HK-2 (cell line): Measurements from ENCODE around the gene CD44.

Experiments
- DNase-seq: peaks from one replicate; pipeline ENCODE4 v3.0.0-alpha.2; 2018; ENCODE audit not compliant: unreplicated experiment

CD44 gene

GRCh38 chr11:35112056-35112845 is 26.7 kb upstream of the CD44 start:
- no peak for DNase-seq

GRCh38 chr11:35112846-35113105 is 26.2 kb upstream of the CD44 start:
- DNase-seq, result no peak

DNA sequence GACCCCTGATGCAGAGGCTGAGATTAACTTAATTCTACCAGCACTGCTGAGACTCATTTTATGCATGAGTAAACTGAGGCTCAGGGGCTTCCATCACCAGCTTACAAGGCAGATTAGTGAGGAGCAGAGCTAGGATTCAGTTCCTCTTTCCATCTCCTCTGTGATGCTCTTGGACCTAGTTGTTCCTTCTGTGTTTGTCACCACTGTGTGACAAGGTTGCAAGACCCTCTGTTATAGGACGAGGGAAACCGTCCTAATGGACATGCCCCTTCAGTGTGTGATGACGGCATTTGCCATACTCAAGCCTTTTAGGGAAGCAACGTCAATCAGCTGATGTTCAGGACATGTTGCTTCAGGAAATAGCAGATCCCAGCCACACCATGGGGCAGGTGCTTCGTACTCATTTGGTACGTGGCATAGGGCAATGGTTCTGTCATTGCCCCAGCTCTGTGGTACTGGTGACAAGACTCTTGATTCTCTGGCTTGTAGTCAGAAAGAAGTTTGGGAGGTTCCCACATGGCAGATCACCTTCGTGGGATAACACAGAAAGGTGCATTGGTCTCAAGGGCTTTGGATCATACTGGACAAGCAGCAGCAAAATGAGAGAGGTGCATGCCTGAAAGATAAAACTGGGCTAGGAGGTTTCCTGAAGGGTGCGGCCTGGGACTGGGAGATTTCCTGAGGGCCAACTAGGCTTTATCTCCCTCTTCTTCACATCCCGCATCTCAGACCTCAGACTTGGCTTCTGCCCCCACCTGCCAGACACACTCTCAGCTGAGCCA is 23.9 kb upstream of the CD44 start:
- no peak for DNase-seq

DNA sequence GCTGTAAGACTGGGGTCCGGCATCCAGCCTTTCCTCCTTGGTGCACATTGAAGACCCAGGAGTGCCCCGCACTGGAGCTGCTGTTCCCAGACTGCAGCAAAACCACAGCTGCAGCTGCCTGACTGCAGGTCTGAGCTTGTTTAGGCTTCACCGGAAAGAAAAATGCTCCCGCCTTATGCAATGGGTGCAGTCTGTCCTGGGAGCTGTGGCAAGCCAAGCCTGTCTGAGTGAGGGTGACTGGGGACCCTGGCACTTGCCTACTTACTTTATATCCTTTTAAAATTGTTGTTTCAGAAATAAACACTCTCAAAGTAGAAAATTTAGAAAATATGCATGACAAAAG is 23.3 kb upstream of the CD44 start:
- DNase-seq, result no peak

DNA sequence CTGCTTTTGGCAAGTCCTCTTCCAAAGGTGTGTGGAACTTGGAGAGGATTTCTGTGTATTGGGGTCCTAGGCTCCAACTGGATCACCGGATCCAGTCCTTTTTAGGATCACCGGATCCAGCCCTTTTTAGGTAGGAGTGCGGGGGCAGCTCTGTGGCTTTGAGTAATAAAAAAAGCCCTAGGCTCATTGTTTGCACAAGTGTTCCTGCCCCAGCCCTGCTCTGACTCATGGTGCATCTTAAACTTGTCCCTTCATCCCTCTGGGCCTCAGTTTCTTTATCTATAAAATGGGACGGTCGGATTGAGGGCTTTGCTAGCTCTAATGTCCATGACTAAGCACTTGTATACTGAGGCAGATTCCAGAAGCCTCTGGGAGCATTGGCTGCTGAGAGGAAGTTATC is 22.7 kb upstream of the CD44 start:
- DNase-seq, result no peak

- no peak for DNase-seq
Observed at GRCh38 chr11:35116762-35117640, 22.0 kb upstream of the CD44 start.

GRCh38 chr11:35118906-35119305 is 20.1 kb upstream of the CD44 start:
- no peak for DNase-seq

DNA sequence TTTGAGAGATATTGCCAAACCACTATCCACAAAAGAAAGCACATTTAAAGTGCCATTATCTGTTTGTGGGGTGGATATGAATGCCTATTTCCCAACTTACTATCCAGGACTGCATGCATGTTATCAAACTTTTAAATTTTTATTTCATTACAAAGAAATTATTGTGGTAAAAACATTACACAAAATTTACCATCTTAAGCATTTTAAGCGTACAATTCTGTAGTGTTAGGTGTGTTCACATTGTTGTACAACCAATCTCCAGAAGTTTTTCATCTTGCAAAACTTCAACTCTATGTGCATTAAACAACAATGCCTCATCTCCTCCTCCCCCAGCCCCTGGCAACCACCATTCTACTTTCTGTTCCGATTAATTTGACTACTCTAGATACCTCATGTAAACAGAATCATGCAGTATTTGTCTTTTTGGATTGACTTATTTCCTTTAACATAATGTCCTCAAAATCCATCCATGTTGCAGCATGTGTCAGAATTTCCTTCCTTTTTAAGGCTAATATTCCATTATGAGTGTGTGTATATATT is 17.6 kb upstream of the CD44 start:
- DNase-seq, result no peak

GRCh38 chr11:35122308-35122707 is 16.7 kb upstream of the CD44 start:
- no peak for DNase-seq

DNA sequence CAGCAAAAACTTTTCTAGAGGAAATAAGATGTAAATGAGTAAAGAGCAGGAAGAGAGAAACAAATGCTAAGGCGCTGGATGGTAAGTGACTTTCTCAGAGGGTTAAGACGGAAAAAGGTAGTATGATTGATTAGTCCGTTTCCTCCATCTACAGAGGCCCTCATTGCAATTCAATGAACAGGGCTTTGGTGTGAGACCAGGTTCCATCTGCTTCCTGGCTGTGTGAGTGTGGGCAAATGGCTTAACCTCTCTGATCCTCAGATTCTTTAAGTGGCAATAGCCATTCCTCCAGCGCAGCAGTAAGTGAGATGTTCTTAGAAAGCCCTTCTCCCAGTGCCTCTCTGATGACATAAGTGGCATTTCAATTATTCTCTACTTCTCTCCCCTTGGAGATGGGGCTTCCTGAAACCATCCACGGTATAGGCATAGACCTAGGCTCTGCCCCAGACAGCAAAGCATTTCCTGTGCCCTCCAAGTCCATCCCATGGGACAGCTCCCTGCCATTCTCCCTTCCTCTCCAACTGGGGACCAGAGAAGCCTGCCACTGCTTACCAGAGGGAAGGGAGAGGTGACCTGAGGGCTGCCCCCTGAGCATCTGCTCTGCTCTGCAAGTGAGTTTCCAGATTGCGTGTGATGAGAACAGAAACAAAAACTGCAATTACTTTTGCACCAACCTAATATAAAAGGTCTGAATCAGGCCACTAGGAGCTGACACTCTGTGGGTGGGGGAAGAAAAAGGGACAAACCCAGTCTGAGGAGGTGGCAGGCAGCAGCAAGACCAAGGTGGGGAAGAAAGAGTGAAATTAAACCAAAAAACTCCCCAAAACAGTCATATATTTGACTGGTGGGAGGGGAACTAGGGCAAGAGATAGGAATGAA is 12.7 kb upstream of the CD44 start:
- no peak for DNase-seq

DNA sequence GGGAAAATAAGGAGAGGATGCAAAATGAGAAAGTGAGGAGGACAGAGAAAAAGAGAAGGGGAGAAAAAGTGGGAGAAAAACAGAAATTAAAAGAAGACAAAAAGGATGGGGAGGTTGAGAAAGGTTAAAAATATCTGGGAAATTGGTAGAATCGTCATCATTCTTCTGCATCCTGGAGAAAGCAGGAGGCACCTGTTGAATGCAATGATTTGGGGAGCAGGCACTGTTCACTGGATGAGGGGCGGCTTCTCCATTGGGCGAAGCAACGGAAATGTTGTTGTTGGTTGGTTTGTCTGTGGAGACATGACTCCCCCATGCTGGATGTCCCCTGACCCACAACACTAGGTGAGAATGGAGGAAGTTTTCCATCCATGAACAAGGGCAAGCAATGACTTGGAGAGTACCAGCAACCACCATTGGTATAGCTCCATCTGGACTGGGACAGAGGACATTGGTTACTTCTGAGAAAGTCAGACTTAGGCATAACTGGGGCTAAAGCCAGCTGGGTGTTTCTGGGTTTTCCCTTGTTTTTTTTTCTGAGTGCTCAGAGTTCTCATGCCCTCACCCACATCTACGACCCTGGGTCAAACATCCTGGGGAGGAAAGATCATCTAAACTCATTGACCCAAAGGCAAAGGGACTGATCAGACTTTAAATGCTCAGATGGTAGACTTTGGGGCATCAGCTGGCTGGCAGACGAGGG is 11.9 kb upstream of the CD44 start:
- DNase-seq, result no peak

GRCh38 chr11:35127619-35128018 is 11.4 kb upstream of the CD44 start:
- no peak for DNase-seq

- DNase-seq, result no peak
Observed at GRCh38 chr11:35131094-35131493, 7.9 kb upstream of the CD44 start.

- DNase-seq, result no peak
Observed at GRCh38 chr11:35131886-35132285, 7.1 kb upstream of the CD44 start.

DNA sequence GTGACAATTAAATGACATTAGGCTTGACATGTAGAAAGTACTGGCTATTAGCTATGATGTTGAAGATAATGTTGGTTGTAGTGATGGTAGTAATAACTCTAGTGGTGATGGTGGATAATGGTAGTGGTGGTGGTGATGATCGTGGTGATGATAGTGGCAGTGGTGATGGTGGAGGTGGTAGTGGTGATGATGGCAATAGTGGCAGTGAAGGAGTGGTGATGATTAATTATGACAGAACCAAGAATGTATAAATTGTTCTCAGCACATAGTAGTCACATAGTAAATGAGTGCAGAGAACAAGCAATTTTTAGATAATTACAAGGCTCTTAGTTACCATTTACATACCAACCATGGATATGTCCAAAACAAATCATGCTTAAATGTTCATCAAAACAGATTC is 5.3 kb upstream of the CD44 start:
- DNase-seq, result no peak

- no peak for DNase-seq
Observed at GRCh38 chr11:35134403-35135148, 4.4 kb upstream of the CD44 start.

DNA sequence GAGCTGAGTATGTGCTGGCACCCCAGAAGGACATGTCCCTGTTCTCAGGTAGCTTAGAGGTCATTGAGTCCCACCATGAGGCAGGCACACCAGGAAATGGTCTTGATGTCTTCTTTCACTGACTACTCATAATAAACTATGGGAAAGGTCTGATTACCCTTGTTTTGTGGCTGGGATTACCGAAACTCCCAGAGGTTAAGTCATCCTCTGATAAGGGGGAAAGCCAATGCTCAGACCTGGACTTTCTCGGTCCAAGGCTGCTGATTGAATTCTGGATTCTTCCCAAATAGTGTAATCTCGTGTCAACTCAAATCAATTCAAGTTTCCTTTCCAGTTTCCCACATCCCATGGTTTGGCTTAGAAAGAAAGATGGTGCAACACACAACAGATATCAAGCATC is 3.7 kb upstream of the CD44 start:
- no peak for DNase-seq

DNA sequence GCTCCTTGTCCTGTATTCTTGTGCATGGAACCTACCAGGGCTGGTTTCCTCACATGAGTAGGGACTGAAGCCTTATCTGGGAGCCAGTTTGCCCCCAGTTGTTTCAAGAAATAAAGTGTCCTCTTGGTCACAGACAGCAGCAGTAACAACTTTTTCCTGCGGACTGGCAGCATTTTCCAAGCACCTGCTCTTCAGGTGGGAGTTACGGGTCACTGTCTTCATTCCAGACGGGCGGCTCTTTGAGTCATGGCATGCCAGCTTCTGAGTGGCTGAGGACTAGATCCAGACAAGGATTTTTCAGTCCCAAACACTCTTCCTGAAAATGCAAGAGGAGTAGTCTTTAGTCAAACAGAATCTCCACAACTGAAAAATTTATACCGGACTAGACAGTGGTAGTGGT is 2.7 kb upstream of the CD44 start:
- no peak for DNase-seq

- no peak for DNase-seq
Observed at GRCh38 chr11:35138058-35138457, 913 bp upstream of the CD44 start.

GRCh38 chr11:35138606-35138942 is 397 bp upstream of the CD44 start:
- no peak for DNase-seq
